ENCODE data around the gene MSI2. TPM values are rescaled to one million over a fixed set of nuclear protein-coding genes. Genes with fewer than 3 reads are reported as not detected.

The MSI2 gene
- total RNA-seq, 2 experiments from 2014 or later: 65.7 to 71.9 TPM

- CTCF ChIA-PET: interaction anchor here (0.6 to 1.2 kb wide), 2 partner anchors 70 to 433 kb away, joined by 4 read pairs; partner anchors contain the start of gene CCDC182
- peaks cover 23% of the 10 kb centered on the region for H3K4me1 Mint-ChIP-seq (ENCODE audit: low read depth)
- peaks cover 6% of the 10 kb centered on the region for H3K36me3 Mint-ChIP-seq
- intact Hi-C loops (cut with micrococcal nuclease): no loop called here
- POLR2A ChIA-PET: no interaction called here
- no peak for DNase-seq
- no peak overlapping the region for H3K4me3 Mint-ChIP-seq
- H3K9me3 Mint-ChIP-seq: no peaks in the 10 kb centered on the region
- H3K27ac Mint-ChIP-seq: no peak overlapping the region
- no peaks in the 10 kb centered on the region for H3K27me3 Mint-ChIP-seq
Measured at GRCh38 chr17:57675427-57676387, 419.4 kb downstream of the MSI2 start.

GRCh38 chr17:57676543-57676942 lies 420.2 kb downstream of the MSI2 start:
- ChIA-PET POLR2A (no interaction called here), CTCF (no interaction called here)
- no peak overlapping the region for H3K27ac Mint-ChIP-seq
- H3K27me3 Mint-ChIP-seq: no peaks in the 10 kb centered on the region
- H3K4me3 Mint-ChIP-seq: no peak overlapping the region
- intact Hi-C loops (cut with micrococcal nuclease): no loop called here
- H3K9me3 Mint-ChIP-seq: no peaks in the 10 kb centered on the region
- peaks cover 16% of the 10 kb centered on the region for H3K4me1 Mint-ChIP-seq (ENCODE audit: low read depth)
- peaks cover 6% of the 10 kb centered on the region for H3K36me3 Mint-ChIP-seq
- DNase-seq: no peak

- ChIA-PET POLR2A (no interaction called here), CTCF (no interaction called here)
- no peak overlapping the region for H3K27ac Mint-ChIP-seq
- H3K4me1 Mint-ChIP-seq (ENCODE audit: low read depth): peaks cover 8% of the 10 kb centered on the region
- peaks cover 6% of the 10 kb centered on the region for H3K36me3 Mint-ChIP-seq
- H3K27me3 Mint-ChIP-seq: no peaks in the 10 kb centered on the region
- intact Hi-C loops (cut with micrococcal nuclease): no loop called here
- H3K4me3 Mint-ChIP-seq: no peak overlapping the region
- no peaks in the 10 kb centered on the region for H3K9me3 Mint-ChIP-seq
- no peak for DNase-seq
Measured at GRCh38 chr17:57677301-57677700, 421.0 kb downstream of the MSI2 start.

GRCh38 chr17:57677858-57678257 lies 421.5 kb downstream of the MSI2 start:
- Mint-ChIP-seq H3K9me3 (no peaks in the 10 kb centered on the region), H3K4me3 (no peak overlapping the region), H3K36me3 (peaks cover 6% of the 10 kb centered on the region), H3K27me3 (no peaks in the 10 kb centered on the region), H3K27ac (no peak overlapping the region), H3K4me1 (ENCODE audit: low read depth) (peaks cover 3% of the 10 kb centered on the region)
- POLR2A ChIA-PET: no interaction called here
- no peak for DNase-seq
- CTCF ChIA-PET: no interaction called here
- intact Hi-C loops (cut with micrococcal nuclease): no loop called here

GRCh38 chr17:57678393-57678792 lies 422.1 kb downstream of the MSI2 start:
- ChIA-PET POLR2A (no interaction called here), CTCF (no interaction called here)
- no peak overlapping the region for H3K27ac Mint-ChIP-seq
- peaks cover 10% of the 10 kb centered on the region for H3K36me3 Mint-ChIP-seq
- no peaks in the 10 kb centered on the region for H3K27me3 Mint-ChIP-seq
- no peak overlapping the region for H3K4me3 Mint-ChIP-seq
- no peaks in the 10 kb centered on the region for H3K4me1 Mint-ChIP-seq (ENCODE audit: low read depth)
- no peak for DNase-seq
- intact Hi-C loops (cut with micrococcal nuclease): no loop called here
- no peaks in the 10 kb centered on the region for H3K9me3 Mint-ChIP-seq

- CTCF ChIA-PET: interaction anchor here (1.5 kb wide), 1 partner anchor 7 kb away, joined by 6 read pairs; no protein-coding TSS in a partner anchor
Measured at GRCh38 chr17:57679356-57679755, 423.0 kb downstream of the MSI2 start.

GRCh38 chr17:57679906-57680695 lies 423.8 kb downstream of the MSI2 start:
- H3K27me3 Mint-ChIP-seq: no peaks in the 10 kb centered on the region
- no peak for DNase-seq
- ChIA-PET POLR2A (no interaction called here), CTCF (interaction anchor here (0.6 to 1.5 kb wide), 2 partner anchors 8 to 1761 kb away, joined by 3 to 6 read pairs; no protein-coding TSS in a partner anchor)
- intact Hi-C loops (cut with micrococcal nuclease): no loop called here
- H3K9me3 Mint-ChIP-seq: no peaks in the 10 kb centered on the region
- H3K4me1 Mint-ChIP-seq (ENCODE audit: low read depth): no peaks in the 10 kb centered on the region
- no peak overlapping the region for H3K27ac Mint-ChIP-seq
- H3K4me3 Mint-ChIP-seq: no peak overlapping the region
- H3K36me3 Mint-ChIP-seq: peaks cover 9% of the 10 kb centered on the region

More at GRCh38 chr17:57679356-57679755, 423.0 kb downstream of the MSI2 start:
- DNase-seq: no peak
- no peaks in the 10 kb centered on the region for H3K9me3 Mint-ChIP-seq
- POLR2A ChIA-PET: no interaction called here
- no peaks in the 10 kb centered on the region for H3K4me1 Mint-ChIP-seq (ENCODE audit: low read depth)
- no peak overlapping the region for H3K4me3 Mint-ChIP-seq
- H3K36me3 Mint-ChIP-seq: peaks cover 10% of the 10 kb centered on the region
- H3K27me3 Mint-ChIP-seq: no peaks in the 10 kb centered on the region
- intact Hi-C loops (cut with micrococcal nuclease): no loop called here
- no peak overlapping the region for H3K27ac Mint-ChIP-seq

- Mint-ChIP-seq H3K4me1 (ENCODE audit: low read depth) (no peaks in the 10 kb centered on the region), H3K27ac (no peak overlapping the region), H3K4me3 (no peak overlapping the region), H3K9me3 (no peaks in the 10 kb centered on the region), H3K27me3 (no peaks in the 10 kb centered on the region), H3K36me3 (peaks cover 4% of the 10 kb centered on the region)
- intact Hi-C loops (cut with micrococcal nuclease): no loop called here
- CTCF ChIA-PET: interaction anchor here (1.4 kb wide), 1 partner anchor 11 kb away, joined by 6 read pairs; no protein-coding TSS in a partner anchor
- no peak for DNase-seq
- POLR2A ChIA-PET: no interaction called here
Measured at GRCh38 chr17:57682701-57683100, 426.4 kb downstream of the MSI2 start.

GRCh38 chr17:57684711-57685498 lies 428.6 kb downstream of the MSI2 start:
- no peaks in the 10 kb centered on the region for H3K9me3 Mint-ChIP-seq
- POLR2A ChIA-PET: no interaction called here
- peaks cover 4% of the 10 kb centered on the region for H3K36me3 Mint-ChIP-seq
- no peak for DNase-seq
- CTCF ChIA-PET: interaction anchor here (1.2 kb wide), 1 partner anchor 13 kb away, joined by 5 read pairs; no protein-coding TSS in a partner anchor
- H3K27ac Mint-ChIP-seq: no peak overlapping the region
- intact Hi-C loops (cut with micrococcal nuclease): no loop called here
- no peak overlapping the region for H3K4me3 Mint-ChIP-seq
- H3K27me3 Mint-ChIP-seq: no peaks in the 10 kb centered on the region
- no peaks in the 10 kb centered on the region for H3K4me1 Mint-ChIP-seq (ENCODE audit: low read depth)

- ChIA-PET CTCF (interaction anchor here (1.2 kb wide), 1 partner anchor 14 kb away, joined by 5 read pairs; no protein-coding TSS in a partner anchor), POLR2A (no interaction called here)
- Mint-ChIP-seq H3K36me3 (peaks cover 4% of the 10 kb centered on the region), H3K4me3 (no peak overlapping the region), H3K4me1 (ENCODE audit: low read depth) (no peaks in the 10 kb centered on the region), H3K27me3 (no peaks in the 10 kb centered on the region), H3K27ac (no peak overlapping the region), H3K9me3 (no peaks in the 10 kb centered on the region)
- DNase-seq: no peak
- intact Hi-C loops (cut with micrococcal nuclease): no loop called here
Measured at GRCh38 chr17:57685499-57686132, 429.3 kb downstream of the MSI2 start.

GRCh38 chr17:57687642-57688041 lies 431.3 kb downstream of the MSI2 start:
- Mint-ChIP-seq H3K27me3 (no peaks in the 10 kb centered on the region), H3K36me3 (peaks cover 4% of the 10 kb centered on the region), H3K4me1 (ENCODE audit: low read depth) (peaks cover 4% of the 10 kb centered on the region), H3K4me3 (no peak overlapping the region), H3K27ac (no peak overlapping the region), H3K9me3 (peaks cover 4% of the 10 kb centered on the region)
- intact Hi-C loops (cut with micrococcal nuclease): no loop called here
- CTCF ChIA-PET: interaction anchor here (0.6 to 1.1 kb wide), 3 partner anchors 83 to 568 kb away, joined by 3 to 4 read pairs (median 3); no protein-coding TSS in a partner anchor
- no peak for DNase-seq
- POLR2A ChIA-PET: no interaction called here

All from activated CD4-positive, alpha-beta memory T cell treated with anti-CD3 and anti-CD28 coated beads for 36 hours (primary cell).